ENCODE data around the gene SERGEF. TPM values are rescaled to one million over a fixed set of nuclear protein-coding genes. Genes with fewer than 3 reads are reported as not detected.

The SERGEF gene
- total RNA-seq, 4 donors from 2014 or later = 17.1 to 39.3 (median 33.1) TPM

GRCh38 chr11:17865765-17866428 is 146.9 kb downstream of the SERGEF start:
- WGBS, 2 donors = 81 to 82% methylated on average over 3 of the region's 3 CpGs
- TF ChIP-seq POLR2A (IDR thresholded peaks at IDR 0.05) = no peak
- no peak for TF ChIP-seq CTCF (IDR thresholded peaks at IDR 0.05)
- intact Hi-C loops (cut with DNase I; ENCODE audit: low total_unique reads) = no loop called here
- DNase-seq (ENCODE audit: low spot score in 2 of 2) = no peak
- no peak overlapping the region for H3K4me3 ChIP-seq (ENCODE audit: low read depth, poor library complexity, severe bottlenecking)

GRCh38 chr11:17864478-17864941 is 148.3 kb downstream of the SERGEF start:
- WGBS, 2 donors = 31 to 32% methylated on average over 3 of the region's 3 CpGs
- no peak for DNase-seq (ENCODE audit: low spot score in 2 of 2)
- TF ChIP-seq POLR2A (IDR thresholded peaks at IDR 0.05) = no peak
- no peak for TF ChIP-seq CTCF (IDR thresholded peaks at IDR 0.05)
- no peak overlapping the region for H3K4me3 ChIP-seq (ENCODE audit: low read depth, poor library complexity, severe bottlenecking)
- intact Hi-C loops (cut with DNase I; ENCODE audit: low total_unique reads) = no loop called here

GRCh38 chr11:17861036-17861755 is 151.7 kb downstream of the SERGEF start:
- H3K4me3 ChIP-seq (ENCODE audit: low read depth, poor library complexity, severe bottlenecking) = no peak overlapping the region
- no peak for DNase-seq (ENCODE audit: low spot score in 2 of 2)
- TF ChIP-seq CTCF (IDR thresholded peaks at IDR 0.05) = no peak
- TF ChIP-seq POLR2A (IDR thresholded peaks at IDR 0.05) = no peak
- 94 to 99% methylated on average over 5 of the region's 5 CpGs for WGBS, 2 donors
- intact Hi-C loops (cut with DNase I; ENCODE audit: low total_unique reads) = no loop called here

- intact Hi-C loops (cut with DNase I; ENCODE audit: low total_unique reads) = no loop called here
- no peak overlapping the region for H3K4me3 ChIP-seq (ENCODE audit: low read depth, poor library complexity, severe bottlenecking)
- no peak for TF ChIP-seq POLR2A (IDR thresholded peaks at IDR 0.05)
- no peak for TF ChIP-seq CTCF (IDR thresholded peaks at IDR 0.05)
- 86 to 91% methylated on average over 2 of the region's 2 CpGs for WGBS, 2 donors
- no peak for DNase-seq (ENCODE audit: low spot score in 2 of 2)
These were observed 153.3 kb downstream of the SERGEF start for GRCh38 chr11:17859552-17859951.

- intact Hi-C loops (cut with DNase I; ENCODE audit: low total_unique reads) = no loop called here
- DNase-seq (ENCODE audit: low spot score in 2 of 2) = no peak
- TF ChIP-seq POLR2A (IDR thresholded peaks at IDR 0.05) (no peak), CTCF (IDR thresholded peaks at IDR 0.05) (no peak)
- WGBS, 2 donors = 93 to 95% methylated on average over 4 of the region's 4 CpGs
- no peak overlapping the region for H3K4me3 ChIP-seq (ENCODE audit: low read depth, poor library complexity, severe bottlenecking)
These were observed 157.1 kb downstream of the SERGEF start for GRCh38 chr11:17855531-17856290.
